Dendritic cell treated with granulocyte-macrophage colony-stimulating factor and Interleukin-4, amounts not matched to agents 40 ng/mL and 50 ng/mL, for 4 days (primary cell): ENCODE measurements around the gene ABHD17B.
A peak's percentile ranks its signal among the peaks of the same experiment; 100 is the strongest.

ENCODE experiments used
- H3K27ac Mint-ChIP-seq: one replicate; pipeline ENCODE4 v1.8.0; 2022; ENCODE audit warnings: mild to moderate bottlenecking, mixed read lengths
- H3K27me3 Mint-ChIP-seq: one replicate; pipeline ENCODE4 v1.8.0; 2022; ENCODE audit warnings: mild to moderate bottlenecking, mixed read lengths
- H3K36me3 Mint-ChIP-seq: one replicate; pipeline ENCODE4 v1.8.0; 2022; ENCODE audit warnings: low read depth, mixed read lengths
- H3K4me1 Mint-ChIP-seq: one replicate; pipeline ENCODE4 v1.8.0; 2022; ENCODE audit warnings: low read depth, mixed read lengths
- H3K4me3 Mint-ChIP-seq: one replicate; pipeline ENCODE4 v1.8.0; 2022; ENCODE audit warnings: mild to moderate bottlenecking, moderate library complexity, mixed read lengths
- H3K9me3 Mint-ChIP-seq: one replicate; pipeline ENCODE4 v1.8.0; 2022; ENCODE audit warnings: mixed read lengths
- intact Hi-C: fragments of 100-400 bp; cut with micrococcal nuclease; formaldehyde crosslinking; loops from one replicate; pipeline ENCODE4 v1.15.0; 2022

Gene ABHD17B

GRCh38 chr9:71928376-71928775, 17.4 kb upstream of the ABHD17B start:
- intact Hi-C loops, result no loop called here
- H3K27ac Mint-ChIP-seq, result no peak overlapping the region
- H3K4me3 Mint-ChIP-seq, result no peak overlapping the region

GRCh38 chr9:71925834-71926233, 14.8 kb upstream of the ABHD17B start:
- no peak overlapping the region for H3K4me3 Mint-ChIP-seq
- H3K4me1 Mint-ChIP-seq, result no peaks in the 10 kb centered on the region
- H3K9me3 Mint-ChIP-seq, result no peaks in the 10 kb centered on the region
- H3K27me3 Mint-ChIP-seq, result no peaks in the 10 kb centered on the region
- peaks cover 11% of the 10 kb centered on the region for H3K36me3 Mint-ChIP-seq
- no peak overlapping the region for H3K27ac Mint-ChIP-seq
- intact Hi-C loops, result no loop called here

More at GRCh38 chr9:71928376-71928775, 17.4 kb upstream of the ABHD17B start:
- no peaks in the 10 kb centered on the region for H3K27me3 Mint-ChIP-seq
- H3K36me3 Mint-ChIP-seq, result no peaks in the 10 kb centered on the region
- H3K9me3 Mint-ChIP-seq, result no peaks in the 10 kb centered on the region
- no peaks in the 10 kb centered on the region for H3K4me1 Mint-ChIP-seq

GRCh38 chr9:71924576-71924975, 13.6 kb upstream of the ABHD17B start:
- H3K4me1 Mint-ChIP-seq, result no peaks in the 10 kb centered on the region

GRCh38 chr9:71921190-71921814, 10.3 kb upstream of the ABHD17B start:
- H3K9me3 Mint-ChIP-seq, result no peaks in the 10 kb centered on the region
- intact Hi-C loops, result no loop called here
- H3K4me3 Mint-ChIP-seq, result no peak overlapping the region
- H3K27ac Mint-ChIP-seq, result no peak overlapping the region
- peaks cover 8% of the 10 kb centered on the region for H3K4me1 Mint-ChIP-seq
- H3K27me3 Mint-ChIP-seq, result no peaks in the 10 kb centered on the region
- peaks cover 32% of the 10 kb centered on the region for H3K36me3 Mint-ChIP-seq

More at GRCh38 chr9:71924576-71924975, 13.6 kb upstream of the ABHD17B start:
- Mint-ChIP-seq H3K4me3 (no peak overlapping the region), H3K27me3 (no peaks in the 10 kb centered on the region), H3K27ac (no peak overlapping the region), H3K9me3 (no peaks in the 10 kb centered on the region), H3K36me3 (peaks cover 15% of the 10 kb centered on the region)
- intact Hi-C loops, result no loop called here

- Mint-ChIP-seq H3K27me3 (no peaks in the 10 kb centered on the region), H3K9me3 (no peaks in the 10 kb centered on the region), H3K36me3 (peaks cover 32% of the 10 kb centered on the region), H3K4me1 (peaks cover 8% of the 10 kb centered on the region), H3K27ac (no peak overlapping the region), H3K4me3 (no peak overlapping the region)
- intact Hi-C loops, result no loop called here
These were observed 9.6 kb upstream of the ABHD17B start for GRCh38 chr9:71920456-71921189.

- H3K27ac Mint-ChIP-seq, result no peak overlapping the region
- peaks cover 32% of the 10 kb centered on the region for H3K36me3 Mint-ChIP-seq
- no peak overlapping the region for H3K4me3 Mint-ChIP-seq
- H3K27me3 Mint-ChIP-seq, result no peaks in the 10 kb centered on the region
- intact Hi-C loops, result loop anchor here (10.0 kb wide), 1 partner anchor 1504 kb away; the partner anchor contains the start of gene KLF9
- H3K9me3 Mint-ChIP-seq, result no peaks in the 10 kb centered on the region
- H3K4me1 Mint-ChIP-seq, result peaks cover 13% of the 10 kb centered on the region
These were observed 7.4 kb upstream of the ABHD17B start for GRCh38 chr9:71918419-71918818.

- Mint-ChIP-seq H3K4me1 (peaks cover 25% of the 10 kb centered on the region), H3K27me3 (no peaks in the 10 kb centered on the region), H3K9me3 (no peaks in the 10 kb centered on the region), H3K27ac (no peak overlapping the region), H3K36me3 (peaks cover 23% of the 10 kb centered on the region), H3K4me3 (no peak overlapping the region)
- intact Hi-C loops, result loop anchor here (10.0 kb wide), 1 partner anchor 1502 kb away; the partner anchor contains the start of gene KLF9
These were observed 6.0 kb upstream of the ABHD17B start for GRCh38 chr9:71916834-71917534.

- peaks cover 25% of the 10 kb centered on the region for H3K4me1 Mint-ChIP-seq
- no peaks in the 10 kb centered on the region for H3K9me3 Mint-ChIP-seq
- H3K27me3 Mint-ChIP-seq, result no peaks in the 10 kb centered on the region
- H3K36me3 Mint-ChIP-seq, result peaks cover 35% of the 10 kb centered on the region
- no peak overlapping the region for H3K4me3 Mint-ChIP-seq
- H3K27ac Mint-ChIP-seq, result no peak overlapping the region
- intact Hi-C loops, result loop anchor here (10.0 kb wide), 1 partner anchor 1501 kb away; the partner anchor contains the start of gene KLF9
These were observed 4.5 kb upstream of the ABHD17B start for GRCh38 chr9:71915495-71915894.

- Mint-ChIP-seq H3K27me3 (no peaks in the 10 kb centered on the region), H3K4me1 (peaks cover 45% of the 10 kb centered on the region), H3K9me3 (no peaks in the 10 kb centered on the region), H3K4me3 (peak overlapping the region; percentile 90), H3K27ac (peak overlapping the region; percentile 95), H3K36me3 (peaks cover 21% of the 10 kb centered on the region)
- intact Hi-C loops, result loop anchor here (5.0 to 10.0 kb wide), 3 partner anchors 90 to 1497 kb away; partner anchors contain the start of genes CEMIP2 and KLF9
These were observed 929 bp upstream of the ABHD17B start for GRCh38 chr9:71911908-71912335.

GRCh38 chr9:71910650-71911060, 338 bp downstream of the ABHD17B start:
- H3K4me3 Mint-ChIP-seq, result peak overlapping the region; percentile 90
- intact Hi-C loops, result loop anchor here (5.0 to 10.0 kb wide), 3 partner anchors 88 to 1496 kb away; partner anchors contain the start of genes CEMIP2 and KLF9
- H3K9me3 Mint-ChIP-seq, result no peaks in the 10 kb centered on the region
- no peaks in the 10 kb centered on the region for H3K27me3 Mint-ChIP-seq
- H3K4me1 Mint-ChIP-seq, result peaks cover 44% of the 10 kb centered on the region
- peak overlapping the region; percentile 95 for H3K27ac Mint-ChIP-seq
- peaks cover 25% of the 10 kb centered on the region for H3K36me3 Mint-ChIP-seq

- Mint-ChIP-seq H3K4me3 (peak overlapping the region; percentile 90), H3K9me3 (no peaks in the 10 kb centered on the region), H3K36me3 (peaks cover 28% of the 10 kb centered on the region), H3K4me1 (peaks cover 44% of the 10 kb centered on the region), H3K27me3 (no peaks in the 10 kb centered on the region), H3K27ac (peak overlapping the region; percentile 95)
- intact Hi-C loops, result loop anchor here (5.0 to 10.0 kb wide), 4 partner anchors 88 to 1495 kb away; partner anchors contain the start of genes CEMIP2 and KLF9
These were observed 925 bp downstream of the ABHD17B start for GRCh38 chr9:71909887-71910649.

GRCh38 chr9:71908825-71909224, 2.2 kb downstream of the ABHD17B start:
- H3K4me3 Mint-ChIP-seq, result peak overlapping the region; percentile 90
- peaks cover 48% of the 10 kb centered on the region for H3K4me1 Mint-ChIP-seq

GRCh38 chr9:71904076-71904475, 6.9 kb downstream of the ABHD17B start:
- peaks cover 7% of the 10 kb centered on the region for H3K36me3 Mint-ChIP-seq
- no peaks in the 10 kb centered on the region for H3K27me3 Mint-ChIP-seq
- intact Hi-C loops, result loop anchor here (10.0 kb wide), 1 partner anchor 401 kb away; no protein-coding TSS in a partner anchor
- H3K9me3 Mint-ChIP-seq, result no peaks in the 10 kb centered on the region
- H3K4me3 Mint-ChIP-seq, result no peak overlapping the region
- peaks cover 52% of the 10 kb centered on the region for H3K4me1 Mint-ChIP-seq
- H3K27ac Mint-ChIP-seq, result no peak overlapping the region

More at GRCh38 chr9:71908825-71909224, 2.2 kb downstream of the ABHD17B start:
- Mint-ChIP-seq H3K27ac (no peak overlapping the region), H3K36me3 (peaks cover 28% of the 10 kb centered on the region), H3K9me3 (no peaks in the 10 kb centered on the region), H3K27me3 (no peaks in the 10 kb centered on the region)
- intact Hi-C loops, result loop anchor here (10.0 kb wide), 1 partner anchor 396 kb away; no protein-coding TSS in a partner anchor
